Epithelial cell of proximal tubule (primary cell): ENCODE results near the gene PER3. TPM values are rescaled to one million over a fixed set of nuclear protein-coding genes. Genes with fewer than 3 reads are reported as not detected.

ENCODE experiments used
- DNase-seq: peaks from one replicate; pipeline ENCODE4 v3.0.0-alpha.2; 2011; ENCODE audit warnings: low read depth
- H3K4me3 ChIP-seq: 2 replicates; pipeline ENCODE4 v1.5.1; 2011; ENCODE audit warnings: low read depth, mild to moderate bottlenecking, low read length
- CTCF ChIP-seq: conservative IDR thresholded peaks from 2 replicates; pipeline ENCODE4 v1.5.1; 2012; ENCODE audit warnings: low read depth, mild to moderate bottlenecking, low read length
- total RNA-seq: library from RNA; depleted of rRNA; stranded (reverse); fragments of >200 nt; gene quantifications from 2 replicates; pipeline ENCODE4 v1.2.3, GENCODE V29; 2015

PER3 gene
- total RNA-seq, 1 donor from 2014 or later = 2.5 TPM

- no peak for TF ChIP-seq CTCF
- H3K4me3 ChIP-seq = no peak overlapping the region
- DNase-seq = no peak
Observed at GRCh38 chr1:7826363-7826762, 42.3 kb downstream of the PER3 start.

GRCh38 chr1:7827126-7827955, 43.2 kb downstream of the PER3 start:
- DNase-seq = no peak
- H3K4me3 ChIP-seq = no peak overlapping the region
- no peak for TF ChIP-seq CTCF

- no peak for DNase-seq
- H3K4me3 ChIP-seq = no peak overlapping the region
- TF ChIP-seq CTCF = no peak
Observed at GRCh38 chr1:7831458-7831857, 47.4 kb downstream of the PER3 start.

- TF ChIP-seq CTCF = no peak
- H3K4me3 ChIP-seq = no peak overlapping the region
- DNase-seq = no peak
Observed at GRCh38 chr1:7833035-7833434, 48.9 kb downstream of the PER3 start.

GRCh38 chr1:7838714-7839113, 54.6 kb downstream of the PER3 start:
- no peak for DNase-seq
- H3K4me3 ChIP-seq = no peak overlapping the region
- no peak for TF ChIP-seq CTCF

- no peak for TF ChIP-seq CTCF
- no peak overlapping the region for H3K4me3 ChIP-seq
- DNase-seq = no peak
Observed at GRCh38 chr1:7839526-7839925, 55.4 kb downstream of the PER3 start.

GRCh38 chr1:7842517-7842916, 58.4 kb downstream of the PER3 start:
- no peak for DNase-seq
- TF ChIP-seq CTCF = no peak
- no peak overlapping the region for H3K4me3 ChIP-seq
